H1 (cell line): ENCODE results near the gene MROH7. TPM values are rescaled to one million over a fixed set of nuclear protein-coding genes. Genes with fewer than 3 reads are reported as not detected.

Source experiments
- CTCF ChIA-PET: fragments of 300-600 bp; sonication (Branson Sonifier 250); formaldehyde crosslinking; loops from one replicate; lab custom pipeline; 2021; ENCODE audit not compliant: partially characterized antibody; lab: Charles Lee
- POLR2A ChIA-PET: fragments of 300-600 bp; sonication (Branson Sonifier 250); formaldehyde crosslinking; loops from one replicate; lab custom pipeline; 2021; ENCODE audit warnings: inconsistent platforms; ENCODE audit not compliant: partially characterized antibody; lab: Charles Lee
- DNase-seq, 2 experiments: peaks; one replicate each; pipeline versions ENCODE4 v3.0.0 to v3.0.0-alpha.2; 2010 to 2022; ENCODE audit warnings: low spot score in 2 of 2, low read depth in 1 of 2, mixed read lengths in 1 of 2
- FAIRE-seq: peaks from 2 replicates; lab custom pipeline; 2011; peaks lifted over from hg19 to GRCh38; lab: Jason Lieb, UNC
- H2AFZ ChIP-seq: 2 replicates; pipeline ENCODE4 v1.8.1; 2012; ENCODE audit warnings: low read length, inconsistent platforms
- H2AK5ac ChIP-seq: 2 replicates; pipeline ENCODE4 v1.6.1; 2013; ENCODE audit warnings: low read depth, low read length
- H2BK120ac ChIP-seq: replicated peaks from 2 replicates; pipeline ENCODE3; 2013; ENCODE audit warnings: low read depth, low read length, inconsistent platforms
- H2BK12ac ChIP-seq: 2 replicates; pipeline ENCODE4 v1.6.1; 2013; ENCODE audit warnings: low read depth, low read length
- H2BK15ac ChIP-seq: 2 replicates; pipeline ENCODE4 v1.6.1; 2013; ENCODE audit warnings: low read length
- H2BK20ac ChIP-seq: 2 replicates; pipeline ENCODE4 v1.6.1; 2013; ENCODE audit warnings: low read length
- H2BK5ac ChIP-seq: 2 replicates; pipeline ENCODE4 v1.6.1; 2013; ENCODE audit warnings: low read depth, low read length
- H3K14ac ChIP-seq: 2 replicates; pipeline ENCODE4 v1.6.1; 2013; ENCODE audit warnings: inconsistent platforms; ENCODE audit not compliant: insufficient read length
- H3K18ac ChIP-seq: 2 replicates; pipeline ENCODE4 v1.6.1; 2013; ENCODE audit warnings: low read length; ENCODE audit errors: extremely low read depth
- H3K23ac ChIP-seq: 2 replicates; pipeline ENCODE4 v1.6.1; 2013; ENCODE audit warnings: inconsistent platforms; ENCODE audit not compliant: insufficient read length
- H3K23me2 ChIP-seq: 2 replicates; pipeline ENCODE4 v1.6.1; 2013; ENCODE audit warnings: low read depth, low read length
- H3K27ac ChIP-seq: 2 replicates; pipeline ENCODE4 v1.6.1; 2011; ENCODE audit warnings: low read depth, low read length, inconsistent platforms
- H3K27me3 ChIP-seq, 4 experiments: replicated peaks in 1 of 4; 1 replicate in 1 of 4; 2 replicates in 3 of 4; pipeline versions ENCODE4 v1.6.1 to v1.8.1; 2011 to 2013; ENCODE audit warnings: low read length in 3 of 4, mild to moderate bottlenecking in 3 of 4, inconsistent platforms in 2 of 4, mixed read lengths in 2 of 4, moderate library complexity in 1 of 4; ENCODE audit not compliant: control insufficient read depth in 3 of 4, insufficient read depth in 3 of 4; ENCODE audit errors: extremely low read depth in 1 of 4
- H3K36me3 ChIP-seq, 4 experiments: 2 replicates each; pipeline versions ENCODE4 v1.6.1 to v1.8.1; 2011 to 2013; ENCODE audit warnings: mild to moderate bottlenecking in 4 of 4, low read length in 3 of 4, moderate library complexity in 2 of 4, control low read depth in 1 of 4, inconsistent platforms in 1 of 4; ENCODE audit not compliant: insufficient read depth in 4 of 4, control insufficient read depth in 2 of 4
- H3K4ac ChIP-seq: replicated peaks from 2 replicates; pipeline ENCODE3; 2013; ENCODE audit warnings: low read length, low read depth, mixed read lengths, inconsistent platforms; ENCODE audit not compliant: insufficient read length
- H3K4me1 ChIP-seq, 4 experiments: replicated peaks in 1 of 4; 1 replicate in 1 of 4; 2 replicates in 3 of 4; pipeline versions ENCODE4 v1.6.1 to v1.8.1; 2011 to 2013; ENCODE audit warnings: low read length in 3 of 4, inconsistent platforms in 2 of 4, mixed read lengths in 1 of 4; ENCODE audit not compliant: insufficient read depth in 4 of 4, control insufficient read depth in 3 of 4
- H3K4me2 ChIP-seq, 2 experiments: 2 replicates each; pipeline versions ENCODE4 v1.6.1 to v1.8.1; 2011 to 2013; ENCODE audit warnings: low read depth in 2 of 2, low read length in 2 of 2, control low read depth in 1 of 2, inconsistent platforms in 1 of 2, mild to moderate bottlenecking in 1 of 2; ENCODE audit not compliant: insufficient read depth in 1 of 2
- H3K4me3 ChIP-seq, 4 experiments: fragments of 200-600, 300-600 bp in 1 of 4; sonication (generic), shearing (Covaris generic), sonication (Bioruptor Twin) in 1 of 4; 2 replicates each; pipeline versions ENCODE4 v1.5.1 to v1.8.1; 2011 to 2016; ENCODE audit warnings: low read length in 4 of 4, low read depth in 3 of 4, control low read depth in 2 of 4, inconsistent platforms in 2 of 4, mild to moderate bottlenecking in 2 of 4, mixed read lengths in 1 of 4, moderate library complexity in 1 of 4; ENCODE audit not compliant: insufficient read depth in 2 of 4; ENCODE audit errors: extremely low read depth in 1 of 4
- H3K56ac ChIP-seq: replicated peaks from 2 replicates; pipeline ENCODE3; 2013; ENCODE audit warnings: low read depth, mild to moderate bottlenecking, mixed read lengths, low read length, inconsistent platforms; ENCODE audit not compliant: insufficient read length
- H3K79me1 ChIP-seq: 2 replicates; pipeline ENCODE4 v1.6.1; 2013; ENCODE audit warnings: low read depth, low read length, control low read depth
- H3K79me2 ChIP-seq, 2 experiments: 2 replicates each; pipeline versions ENCODE4 v1.6.1 to v1.8.1; 2012 to 2013; ENCODE audit warnings: low read length in 2 of 2, mild to moderate bottlenecking in 2 of 2, inconsistent platforms in 1 of 2; ENCODE audit not compliant: insufficient read depth in 2 of 2, control insufficient read depth in 1 of 2
- H3K9ac ChIP-seq, 4 experiments: replicated peaks in 1 of 4; 1 replicate in 1 of 4; 2 replicates in 3 of 4; pipeline versions ENCODE4 v1.6.1 to v1.8.1; 2011 to 2013; ENCODE audit warnings: low read depth in 3 of 4, low read length in 3 of 4, control low read depth in 2 of 4, mild to moderate bottlenecking in 2 of 4, moderate library complexity in 2 of 4, inconsistent platforms in 1 of 4; ENCODE audit errors: extremely low read depth in 1 of 4
- H3K9me3 ChIP-seq, 2 experiments: 2 replicates each; pipeline versions ENCODE4 v1.6.1 to v1.8.1; 2012 to 2013; ENCODE audit warnings: mild to moderate bottlenecking in 2 of 2, moderate library complexity in 2 of 2, control low read depth in 1 of 2, inconsistent platforms in 1 of 2, low read depth in 1 of 2, low read length in 1 of 2, mixed read lengths in 1 of 2; ENCODE audit not compliant: insufficient read depth in 2 of 2
- H4K20me1 ChIP-seq, 2 experiments: replicated peaks in 1 of 2; 2 replicates each; pipeline versions ENCODE3 to v1.8.1; 2011 to 2013; ENCODE audit warnings: inconsistent platforms in 2 of 2, low read length in 2 of 2, mild to moderate bottlenecking in 1 of 2; ENCODE audit not compliant: insufficient read depth in 2 of 2, control insufficient read depth in 1 of 2
- H4K5ac ChIP-seq: 2 replicates; pipeline ENCODE4 v1.6.1; 2013; ENCODE audit warnings: low read length, low read depth, mixed read lengths, inconsistent platforms; ENCODE audit not compliant: insufficient read length
- H4K8ac ChIP-seq: 2 replicates; pipeline ENCODE4 v1.8.0; 2013; ENCODE audit warnings: mild to moderate bottlenecking, moderate library complexity, low read length, inconsistent platforms; ENCODE audit not compliant: insufficient read depth; ENCODE audit errors: extremely low read depth
- H4K91ac ChIP-seq: replicated peaks from 2 replicates; pipeline ENCODE3; 2013; ENCODE audit warnings: low read length, mixed read lengths, inconsistent platforms; ENCODE audit not compliant: insufficient read length
- ATF2 ChIP-seq: IDR thresholded peaks from 2 replicates; pipeline ENCODE4 v1.6.1; 2012; ENCODE audit warnings: low read length, inconsistent platforms
- BCL11A ChIP-seq, 2 experiments: IDR thresholded peaks; one replicate each; pipeline ENCODE4 v1.6.1; 2011; ENCODE audit warnings: low read depth in 2 of 2, low read length in 2 of 2, mild to moderate bottlenecking in 2 of 2
- CHD2 ChIP-seq: IDR thresholded peaks from 2 replicates; pipeline ENCODE4 v1.6.1; 2012; ENCODE audit warnings: low read length, improper control_type of control experiment
- RNF2 ChIP-seq: fragments of 200-900, 300-1000 bp; sonication (generic); IDR thresholded peaks from 2 replicates; pipeline ENCODE4 v1.7.1; 2016; ENCODE audit warnings: borderline replicate concordance, low read depth, mild to moderate bottlenecking, antibody characterized with exemption, low read length; ENCODE audit not compliant: poor library complexity, severe bottlenecking; ENCODE audit errors: missing control alignments
- SRF ChIP-seq: IDR thresholded peaks from 2 replicates; pipeline ENCODE4 v1.6.1; 2011; ENCODE audit warnings: mild to moderate bottlenecking, low read depth, low read length, moderate library complexity
- ZNF274 ChIP-seq: IDR thresholded peaks from 2 replicates; pipeline ENCODE4 v1.7.0; 2012; ENCODE audit warnings: low read length, borderline replicate concordance; ENCODE audit errors: extremely low read depth
- polyA plus RNA-seq, 7 experiments: library from polyadenylated mRNA; depleted of rRNA in 3 of 7; stranded (reverse) in 5 of 7; unstranded in 2 of 7; fragments of >200 nt in 5 of 7; fragments of 200-250 nt in 2 of 7; gene quantifications; 1 replicate in 5 of 7; 2 replicates in 1 of 7; 4 replicates in 1 of 7; pipeline versions ENCODE4 v1.2.1 to v1.2.3, GENCODE V29; 2011 to 2013; ENCODE audit warnings: missing spikeins in 2 of 7, mixed read lengths in 2 of 7
- total RNA-seq: library from RNA; stranded (reverse); fragmentation: NEBNext Ultra II Directional; extraction: Animal tissue kit (Norgen Biotek cat#: 25700); gene quantifications from 2 replicates; pipeline ENCODE4 v1.2.1, GENCODE V29; 2021
- TF ChIP-seq, protein P1 (sequence below), 3 experiments: IDR thresholded peaks; 1 replicate in 2 of 3; 2 replicates in 1 of 3; pipeline versions ENCODE4 v1.5.1 to v1.6.1; 2011; ENCODE audit warnings: low read length in 3 of 3, mild to moderate bottlenecking in 3 of 3, inconsistent platforms in 2 of 3, low read depth in 1 of 3, moderate library complexity in 1 of 3; ENCODE audit not compliant: insufficient read depth in 1 of 3; ENCODE audit errors: control extremely low read depth in 1 of 3

Gene MROH7
- total and polyA plus RNA-seq, 2 of the 8 experiments (the other 6 are each of a cell fraction or from before 2014, with no cell fraction given): 0.07 to 0.20 TPM

GRCh38 chr1:54652168-54652567 is 10.6 kb downstream of the MROH7 start:
- H3K27ac ChIP-seq: no peak overlapping the region
- H3K23ac ChIP-seq: no peak overlapping the region
- H3K9me3 ChIP-seq: no peaks in the 10 kb centered on the region
- CTCF ChIA-PET: interaction anchor here (0.9 to 1.7 kb wide), 3 partner anchors 15 to 137 kb away, joined by 3 to 8 read pairs (median 3); no protein-coding TSS in a partner anchor
- no peak for FAIRE-seq
- H3K18ac ChIP-seq: no peak overlapping the region
- H4K91ac ChIP-seq: no peak overlapping the region
- POLR2A ChIA-PET: no interaction called here
- no peak overlapping the region for H2BK5ac ChIP-seq
- no peak overlapping the region for H3K9ac ChIP-seq
- H4K8ac ChIP-seq: no peak overlapping the region; the same call in 1 of the 2 replicates
- no peak for DNase-seq
- H2BK15ac ChIP-seq: no peak overlapping the region
- TF ChIP-seq SRF (no peak), CHD2 (no peak), RNF2 (no peak), BCL11A (IDR thresholded peaks at IDR 0.05; ENCODE audit: low read depth in 2 of 2, low read length in 2 of 2) (no peak), ATF2 (no peak), ZNF274 (no peak)
- TF ChIP-seq, protein P1, sequence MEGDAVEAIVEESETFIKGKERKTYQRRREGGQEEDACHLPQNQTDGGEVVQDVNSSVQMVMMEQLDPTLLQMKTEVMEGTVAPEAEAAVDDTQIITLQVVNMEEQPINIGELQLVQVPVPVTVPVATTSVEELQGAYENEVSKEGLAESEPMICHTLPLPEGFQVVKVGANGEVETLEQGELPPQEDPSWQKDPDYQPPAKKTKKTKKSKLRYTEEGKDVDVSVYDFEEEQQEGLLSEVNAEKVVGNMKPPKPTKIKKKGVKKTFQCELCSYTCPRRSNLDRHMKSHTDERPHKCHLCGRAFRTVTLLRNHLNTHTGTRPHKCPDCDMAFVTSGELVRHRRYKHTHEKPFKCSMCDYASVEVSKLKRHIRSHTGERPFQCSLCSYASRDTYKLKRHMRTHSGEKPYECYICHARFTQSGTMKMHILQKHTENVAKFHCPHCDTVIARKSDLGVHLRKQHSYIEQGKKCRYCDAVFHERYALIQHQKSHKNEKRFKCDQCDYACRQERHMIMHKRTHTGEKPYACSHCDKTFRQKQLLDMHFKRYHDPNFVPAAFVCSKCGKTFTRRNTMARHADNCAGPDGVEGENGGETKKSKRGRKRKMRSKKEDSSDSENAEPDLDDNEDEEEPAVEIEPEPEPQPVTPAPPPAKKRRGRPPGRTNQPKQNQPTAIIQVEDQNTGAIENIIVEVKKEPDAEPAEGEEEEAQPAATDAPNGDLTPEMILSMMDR (IDR thresholded peaks at IDR 0.05; ENCODE audit: control extremely low read depth in 1 of 3, insufficient read depth in 1 of 3, low read depth in 1 of 3, low read length in 3 of 3): no peak
- H3K56ac ChIP-seq: no peak overlapping the region
- H3K79me2 ChIP-seq: no peaks in the 10 kb centered on the region
- no peak overlapping the region for H2BK20ac ChIP-seq
- no peak overlapping the region for H3K4me2 ChIP-seq
- H3K23me2 ChIP-seq: no peaks in the 10 kb centered on the region
- H4K20me1 ChIP-seq: no peaks in the 10 kb centered on the region
- 0 out of 7 replicates have a peak, but pooled peaks cover 0 to 2% (median 0%) of the 10 kb centered on the region in 4 experiments for H3K4me1 ChIP-seq
- H4K5ac ChIP-seq: no peak overlapping the region
- H2AK5ac ChIP-seq: no peak overlapping the region
- H3K79me1 ChIP-seq: no peaks in the 10 kb centered on the region
- H2BK12ac ChIP-seq: no peak overlapping the region
- peaks cover 0 to 3% (median 0%) of the 10 kb centered on the region in 4 experiments; a peak in 3 of 7 replicates for H3K27me3 ChIP-seq
- H2AFZ ChIP-seq: no peak overlapping the region
- H2BK120ac ChIP-seq: no peak overlapping the region
- no peak overlapping the region for H3K14ac ChIP-seq
- H3K36me3 ChIP-seq: no peaks in the 10 kb centered on the region
- no peak overlapping the region for H3K4ac ChIP-seq
- H3K4me3 ChIP-seq: no peak overlapping the region
